ENCODE data around the gene ARID1B.

Gene ARID1B

DNA sequence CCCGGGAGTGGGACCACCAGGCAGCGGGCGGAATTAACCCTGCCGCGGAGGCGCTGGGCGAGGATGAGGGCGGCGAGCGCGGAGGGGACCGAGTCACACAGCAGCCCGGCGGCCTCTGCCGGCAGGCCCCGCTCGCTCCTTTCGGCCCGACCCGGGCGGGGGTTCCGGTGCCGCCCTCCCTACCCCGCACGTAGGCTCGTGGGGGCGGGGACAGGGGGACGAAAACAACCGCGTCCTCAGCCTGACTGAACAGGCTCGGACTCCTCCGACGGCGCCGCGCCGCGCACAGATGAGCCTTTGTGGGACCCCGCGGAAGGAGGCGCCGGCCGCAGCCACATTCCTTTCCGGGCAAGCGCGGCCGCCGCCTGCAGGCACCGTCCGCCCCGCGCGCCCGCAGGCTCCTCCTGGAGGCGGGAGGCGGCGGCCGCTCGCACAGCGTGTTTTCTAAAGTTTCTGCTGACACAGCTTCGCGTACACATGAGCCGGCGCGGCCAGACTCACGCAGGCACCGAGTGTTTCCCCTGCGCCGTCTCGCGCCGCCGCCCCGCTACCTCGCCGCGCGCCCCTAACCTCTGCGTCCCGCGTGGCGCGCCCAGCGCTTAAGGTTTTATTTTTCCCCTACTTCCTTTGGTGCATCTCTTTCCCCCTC lies 244.3 kb downstream of the ARID1B start:
- peak overlapping the region; percentile 80 for H3K9ac ChIP-seq (ENCODE audit: low read length)
- no peaks in the 10 kb centered on the region for H3K36me3 ChIP-seq (ENCODE audit: control insufficient read depth, insufficient read depth, low read length)
- peak overlapping the region; percentile 98 for H3K27ac ChIP-seq (ENCODE audit: low read depth, low read length)
- H3K4me1 ChIP-seq (ENCODE audit: control insufficient read depth, insufficient read depth, low read length), result peaks cover 18% of the 10 kb centered on the region
- peak overlapping the region; percentile 83 for H3K4me3 ChIP-seq (ENCODE audit: low read length)
- H3K27me3 ChIP-seq (ENCODE audit: control insufficient read depth, insufficient read depth, low read length), result no peaks in the 10 kb centered on the region

- H3K27me3 ChIP-seq (ENCODE audit: control insufficient read depth, insufficient read depth, low read length), result no peaks in the 10 kb centered on the region
- H3K36me3 ChIP-seq (ENCODE audit: control insufficient read depth, insufficient read depth, low read length), result no peaks in the 10 kb centered on the region
- peak overlapping the region; percentile 98 for H3K27ac ChIP-seq (ENCODE audit: low read depth, low read length)
- peak overlapping the region; percentile 83 for H3K4me3 ChIP-seq (ENCODE audit: low read length)
- peaks cover 18% of the 10 kb centered on the region for H3K4me1 ChIP-seq (ENCODE audit: control insufficient read depth, insufficient read depth, low read length)
- H3K9ac ChIP-seq (ENCODE audit: low read length), result peak overlapping the region; percentile 80
These were observed 245.0 kb downstream of the ARID1B start for GRCh38 chr6:157021993-157022740.

GRCh38 chr6:157023958-157024357 lies 246.8 kb downstream of the ARID1B start:
- Histone ChIP-seq H3K36me3 (ENCODE audit: control insufficient read depth, insufficient read depth, low read length) (no peaks in the 10 kb centered on the region), H3K4me3 (ENCODE audit: low read length) (no peak overlapping the region), H3K4me1 (ENCODE audit: control insufficient read depth, insufficient read depth, low read length) (peaks cover 18% of the 10 kb centered on the region), H3K27ac (ENCODE audit: low read depth, low read length) (peak overlapping the region; percentile 30), H3K27me3 (ENCODE audit: control insufficient read depth, insufficient read depth, low read length) (no peaks in the 10 kb centered on the region), H3K9ac (ENCODE audit: low read length) (no peak overlapping the region)

DNA sequence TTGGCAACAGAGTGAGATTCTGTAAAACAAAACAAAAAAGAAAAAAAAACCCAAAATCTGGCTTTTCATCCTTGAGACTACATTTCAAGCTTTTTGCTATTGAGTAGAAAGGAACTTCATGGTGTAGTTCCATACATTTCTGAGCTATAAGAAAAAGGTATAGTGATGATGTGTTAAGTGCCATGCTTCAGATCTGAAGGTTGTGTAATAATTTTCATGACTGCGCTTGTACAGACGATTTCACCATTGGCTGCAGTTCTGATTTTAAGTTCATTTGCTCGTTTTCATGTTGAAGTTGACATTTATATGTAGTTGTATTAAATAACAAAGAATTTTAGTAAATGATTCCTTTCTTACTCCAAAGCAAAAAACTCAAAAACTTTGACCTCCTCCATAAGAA lies 247.6 kb downstream of the ARID1B start:
- Histone ChIP-seq H3K27ac (ENCODE audit: low read depth, low read length) (no peak overlapping the region), H3K36me3 (ENCODE audit: control insufficient read depth, insufficient read depth, low read length) (no peaks in the 10 kb centered on the region), H3K4me1 (ENCODE audit: control insufficient read depth, insufficient read depth, low read length) (peaks cover 17% of the 10 kb centered on the region), H3K9ac (ENCODE audit: low read length) (no peak overlapping the region), H3K27me3 (ENCODE audit: control insufficient read depth, insufficient read depth, low read length) (no peaks in the 10 kb centered on the region), H3K4me3 (ENCODE audit: low read length) (no peak overlapping the region)

GRCh38 chr6:157025437-157025836 lies 248.3 kb downstream of the ARID1B start:
- no peaks in the 10 kb centered on the region for H3K27me3 ChIP-seq (ENCODE audit: control insufficient read depth, insufficient read depth, low read length)
- H3K36me3 ChIP-seq (ENCODE audit: control insufficient read depth, insufficient read depth, low read length), result no peaks in the 10 kb centered on the region
- no peak overlapping the region for H3K9ac ChIP-seq (ENCODE audit: low read length)
- H3K4me1 ChIP-seq (ENCODE audit: control insufficient read depth, insufficient read depth, low read length), result peaks cover 15% of the 10 kb centered on the region
- no peak overlapping the region for H3K27ac ChIP-seq (ENCODE audit: low read depth, low read length)
- H3K4me3 ChIP-seq (ENCODE audit: low read length), result no peak overlapping the region

GRCh38 chr6:157029980-157030690 lies 253.0 kb downstream of the ARID1B start:
- Histone ChIP-seq H3K27ac (ENCODE audit: low read depth, low read length) (no peak overlapping the region), H3K36me3 (ENCODE audit: control insufficient read depth, insufficient read depth, low read length) (no peaks in the 10 kb centered on the region), H3K9ac (ENCODE audit: low read length) (no peak overlapping the region), H3K4me1 (ENCODE audit: control insufficient read depth, insufficient read depth, low read length) (peaks cover 11% of the 10 kb centered on the region), H3K4me3 (ENCODE audit: low read length) (no peak overlapping the region), H3K27me3 (ENCODE audit: control insufficient read depth, insufficient read depth, low read length) (no peaks in the 10 kb centered on the region)

DNA sequence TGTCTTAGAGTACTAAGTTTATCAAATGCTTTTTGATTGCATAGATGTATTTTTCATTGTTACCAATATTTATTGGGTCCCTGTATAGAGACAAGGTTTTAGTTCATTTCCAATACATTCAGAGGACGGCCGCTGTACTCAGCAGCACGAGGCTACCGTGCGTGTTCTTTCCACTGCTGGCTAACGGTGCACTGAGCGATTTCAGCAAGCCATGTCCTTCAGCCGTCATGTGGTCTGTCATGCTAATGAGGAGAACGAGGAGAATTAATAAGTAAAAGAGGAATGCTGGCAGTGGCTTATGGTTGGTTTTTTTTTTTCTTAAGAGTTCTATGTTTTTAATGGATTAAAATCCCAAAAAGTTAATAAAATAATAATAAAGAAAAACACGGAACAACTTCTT lies 253.6 kb downstream of the ARID1B start:
- Histone ChIP-seq H3K9ac (ENCODE audit: low read length) (no peak overlapping the region), H3K36me3 (ENCODE audit: control insufficient read depth, insufficient read depth, low read length) (no peaks in the 10 kb centered on the region), H3K4me1 (ENCODE audit: control insufficient read depth, insufficient read depth, low read length) (peaks cover 12% of the 10 kb centered on the region), H3K27me3 (ENCODE audit: control insufficient read depth, insufficient read depth, low read length) (no peaks in the 10 kb centered on the region), H3K27ac (ENCODE audit: low read depth, low read length) (no peak overlapping the region), H3K4me3 (ENCODE audit: low read length) (no peak overlapping the region)

DNA sequence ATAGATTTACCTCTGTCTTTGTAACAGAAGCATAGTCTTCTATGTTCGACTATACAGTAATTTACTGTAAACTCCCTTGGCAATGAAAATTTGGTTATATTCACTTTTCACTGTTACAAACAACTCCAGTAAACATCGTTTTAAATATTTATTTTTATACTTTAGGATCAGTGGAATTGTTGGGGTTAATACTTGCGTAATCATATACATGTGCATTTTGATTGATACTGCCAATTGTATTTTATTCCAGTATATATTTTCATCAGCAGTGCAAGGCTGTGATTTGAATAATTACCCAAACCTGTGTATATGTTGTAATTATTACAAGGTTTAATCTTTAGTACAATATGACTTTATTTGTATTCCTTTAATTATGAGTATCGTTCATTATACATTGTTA lies 255.7 kb downstream of the ARID1B start:
- no peaks in the 10 kb centered on the region for H3K36me3 ChIP-seq (ENCODE audit: control insufficient read depth, insufficient read depth, low read length)
- H3K4me1 ChIP-seq (ENCODE audit: control insufficient read depth, insufficient read depth, low read length), result peaks cover 16% of the 10 kb centered on the region
- no peak overlapping the region for H3K9ac ChIP-seq (ENCODE audit: low read length)
- H3K27me3 ChIP-seq (ENCODE audit: control insufficient read depth, insufficient read depth, low read length), result no peaks in the 10 kb centered on the region
- H3K4me3 ChIP-seq (ENCODE audit: low read length), result peak overlapping the region; percentile 69
- no peak overlapping the region for H3K27ac ChIP-seq (ENCODE audit: low read depth, low read length)

DNA sequence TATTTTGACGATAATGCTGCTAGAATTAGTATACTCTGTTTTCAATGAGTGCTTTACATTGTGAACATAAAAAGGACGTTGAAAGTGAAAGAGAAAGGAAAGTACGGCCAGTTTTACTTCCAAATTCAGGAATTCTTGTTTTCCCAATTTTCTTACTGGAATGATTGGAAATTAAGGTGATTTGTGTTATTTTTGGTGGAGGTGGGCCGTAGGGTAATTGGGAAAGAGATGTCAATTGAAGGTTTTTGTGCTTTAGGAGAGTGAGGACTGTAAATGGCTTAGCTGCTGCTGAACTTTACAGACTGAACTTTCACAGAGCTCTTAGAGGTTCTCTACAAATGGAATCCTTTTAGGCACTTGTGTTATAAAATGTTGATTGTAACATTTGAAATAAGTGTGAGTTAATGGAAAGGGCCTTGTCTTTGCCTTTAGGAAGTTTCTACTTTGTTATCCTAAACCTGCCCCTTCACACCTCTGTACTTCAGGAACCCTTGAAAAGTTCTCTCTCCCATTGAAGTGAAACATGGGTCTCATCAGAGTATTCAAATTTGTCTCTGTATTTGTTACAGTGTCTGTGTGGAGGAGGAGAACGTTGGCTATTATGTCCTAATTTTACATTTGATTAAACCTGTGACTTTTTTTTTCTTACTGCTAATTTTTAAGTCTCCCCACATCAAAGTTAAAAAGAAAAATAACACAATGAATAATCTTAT lies 256.4 kb downstream of the ARID1B start:
- peak overlapping the region; percentile 49 for H3K27ac ChIP-seq (ENCODE audit: low read depth, low read length)
- H3K27me3 ChIP-seq (ENCODE audit: control insufficient read depth, insufficient read depth, low read length), result no peaks in the 10 kb centered on the region
- peak overlapping the region; percentile 69 for H3K4me3 ChIP-seq (ENCODE audit: low read length)
- no peaks in the 10 kb centered on the region for H3K36me3 ChIP-seq (ENCODE audit: control insufficient read depth, insufficient read depth, low read length)
- H3K9ac ChIP-seq (ENCODE audit: low read length), result peak overlapping the region; percentile 4
- peaks cover 16% of the 10 kb centered on the region for H3K4me1 ChIP-seq (ENCODE audit: control insufficient read depth, insufficient read depth, low read length)

DNA sequence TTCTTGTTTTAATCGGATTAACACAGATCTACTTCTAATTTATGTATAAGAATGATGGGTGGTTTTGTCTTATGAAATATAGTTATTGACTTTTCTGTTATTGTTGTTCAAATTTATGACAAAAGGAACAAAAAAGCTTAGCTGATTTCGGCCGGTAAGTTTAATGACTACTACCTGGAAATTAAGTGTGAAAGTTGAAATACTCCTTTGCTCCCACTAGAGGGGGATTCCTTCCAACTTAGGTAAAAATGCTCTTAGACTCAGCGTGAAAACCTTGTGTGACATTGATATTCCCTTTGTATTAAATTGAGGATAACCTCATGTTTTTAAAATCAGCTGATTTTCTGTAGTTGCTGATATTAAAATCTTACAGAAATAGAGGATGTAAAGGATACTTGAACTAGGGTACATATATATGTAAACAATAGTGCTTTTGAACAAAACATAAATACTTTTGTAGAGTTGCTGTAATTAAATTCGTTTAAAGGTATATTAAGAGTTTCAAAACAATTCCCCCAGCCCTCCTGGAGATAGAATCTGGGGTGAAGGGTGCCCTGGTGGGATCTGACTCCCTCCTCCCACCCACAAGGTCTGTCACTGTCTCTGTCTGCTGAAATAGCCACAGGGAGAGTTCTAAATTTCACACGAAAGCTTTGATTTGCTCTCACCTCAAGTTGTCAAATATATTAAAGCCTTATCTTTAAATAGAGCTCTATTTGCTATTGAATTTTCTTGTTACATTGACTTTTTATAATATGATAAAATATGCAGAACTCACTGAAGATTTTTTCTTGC lies 257.5 kb downstream of the ARID1B start:
- Histone ChIP-seq H3K36me3 (ENCODE audit: control insufficient read depth, insufficient read depth, low read length) (no peaks in the 10 kb centered on the region), H3K9ac (ENCODE audit: low read length) (no peak overlapping the region), H3K4me1 (ENCODE audit: control insufficient read depth, insufficient read depth, low read length) (peaks cover 16% of the 10 kb centered on the region), H3K27me3 (ENCODE audit: control insufficient read depth, insufficient read depth, low read length) (no peaks in the 10 kb centered on the region), H3K27ac (ENCODE audit: low read depth, low read length) (no peak overlapping the region), H3K4me3 (ENCODE audit: low read length) (no peak overlapping the region)

DNA sequence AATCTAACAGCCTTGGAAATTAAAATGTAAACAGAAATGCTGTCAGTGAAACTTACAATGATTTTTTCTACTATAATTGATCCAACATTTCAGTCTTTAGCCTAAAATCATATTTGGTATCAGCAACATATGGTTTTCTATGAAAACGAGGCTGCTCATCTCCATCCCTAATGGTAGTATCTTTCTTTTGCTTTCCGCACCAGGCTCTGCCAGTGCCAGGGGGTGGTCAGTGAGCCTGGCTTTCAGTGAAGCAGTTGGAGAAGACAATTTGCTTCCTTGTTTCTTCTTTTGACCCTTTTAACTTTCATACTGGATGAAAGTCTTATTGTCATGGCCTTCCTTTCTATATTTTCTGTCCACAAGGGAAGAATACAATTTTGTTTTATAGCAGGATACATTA lies 258.4 kb downstream of the ARID1B start:
- no peak overlapping the region for H3K27ac ChIP-seq (ENCODE audit: low read depth, low read length)
- no peak overlapping the region for H3K9ac ChIP-seq (ENCODE audit: low read length)
- H3K4me3 ChIP-seq (ENCODE audit: low read length), result no peak overlapping the region
- no peaks in the 10 kb centered on the region for H3K27me3 ChIP-seq (ENCODE audit: control insufficient read depth, insufficient read depth, low read length)
- H3K4me1 ChIP-seq (ENCODE audit: control insufficient read depth, insufficient read depth, low read length), result peaks cover 16% of the 10 kb centered on the region
- no peaks in the 10 kb centered on the region for H3K36me3 ChIP-seq (ENCODE audit: control insufficient read depth, insufficient read depth, low read length)

All from rectal smooth muscle tissue (tissue), 1 donor.